Skeletal muscle tissue (tissue), 5 donors: ENCODE measurements around the gene UAP1. TPM values are rescaled to one million over a fixed set of nuclear protein-coding genes. Genes with fewer than 3 reads are reported as not detected.

ENCODE experiments used
- H3K27ac ChIP-seq: one replicate; pipeline ENCODE4 v1.7.0; 2013; ENCODE audit warnings: mild to moderate bottlenecking, low read depth, low read length, inconsistent platforms
- H3K27me3 ChIP-seq, 3 donors: one replicate each; pipeline ENCODE4 v1.7.0; 2013; ENCODE audit warnings: low read length in 3 of 3; ENCODE audit not compliant: control insufficient read depth in 3 of 3, insufficient read depth in 3 of 3
- H3K36me3 ChIP-seq, 3 donors: one replicate each; pipeline ENCODE4 v1.7.0; 2013; ENCODE audit warnings: low read length in 3 of 3; ENCODE audit not compliant: control insufficient read depth in 3 of 3, insufficient read depth in 3 of 3
- H3K4me1 ChIP-seq, 3 donors: one replicate each; pipeline ENCODE4 v1.7.0; 2013; ENCODE audit warnings: low read length in 3 of 3, mild to moderate bottlenecking in 3 of 3; ENCODE audit not compliant: control insufficient read depth in 3 of 3, insufficient read depth in 3 of 3
- H3K4me3 ChIP-seq, 3 donors: one replicate each; pipeline ENCODE4 v1.7.0; 2013; ENCODE audit warnings: low read length in 3 of 3
- H3K9ac ChIP-seq, 3 donors: one replicate each; pipeline ENCODE4 v1.7.0; 2013; ENCODE audit warnings: low read length in 3 of 3, mild to moderate bottlenecking in 3 of 3, moderate library complexity in 2 of 3, low read depth in 1 of 3
- H3K9me3 ChIP-seq, 3 donors: one replicate each; pipeline ENCODE4 v1.7.0; 2013; ENCODE audit warnings: low read length in 3 of 3; ENCODE audit not compliant: control insufficient read depth in 3 of 3
- small RNA-seq: library from RNA; depleted of rRNA; stranded (forward); fragments of <200 nt; gene quantifications from one replicate; pipeline ENCODE3, GENCODE V24; 2014
- total RNA-seq: library from RNA; depleted of rRNA; stranded (reverse); fragments of >200 nt; gene quantifications from one replicate; pipeline ENCODE4 v1.2.3, GENCODE V29; 2014
- donor health status: Osteomylitis.

UAP1 gene
- total RNA-seq, 1 donor from 2014 or later = 43.8 TPM

DNA sequence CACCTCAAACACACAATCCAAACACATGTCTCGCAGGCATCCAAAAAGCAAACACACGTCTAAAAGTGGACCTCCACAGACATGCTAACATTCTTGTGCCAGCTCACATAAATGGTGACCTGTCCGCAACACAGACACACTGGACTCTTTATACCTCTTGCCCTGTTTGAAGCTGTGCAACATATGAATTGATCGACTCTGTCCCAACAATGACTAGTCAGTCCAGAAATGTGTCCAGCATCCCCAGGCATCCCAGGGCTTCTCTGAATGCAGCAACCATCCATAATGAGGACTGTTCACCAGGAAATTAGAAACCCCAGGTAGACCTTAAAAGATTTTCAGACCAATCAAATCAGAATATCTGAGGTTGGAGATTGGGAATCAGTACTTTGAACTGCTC is 73.9 kb downstream of the UAP1 start:
- H3K4me1 ChIP-seq = peaks cover 0 to 10% (median 6%) of the 10 kb centered on the region in 3 donors
- H3K9ac ChIP-seq = no peak overlapping the region
- no peak overlapping the region for H3K4me3 ChIP-seq
- H3K36me3 ChIP-seq = no peaks in the 10 kb centered on the region
- no peaks in the 10 kb centered on the region for H3K27me3 ChIP-seq
- H3K27ac ChIP-seq = no peak overlapping the region
- no peaks in the 10 kb centered on the region for H3K9me3 ChIP-seq

DNA sequence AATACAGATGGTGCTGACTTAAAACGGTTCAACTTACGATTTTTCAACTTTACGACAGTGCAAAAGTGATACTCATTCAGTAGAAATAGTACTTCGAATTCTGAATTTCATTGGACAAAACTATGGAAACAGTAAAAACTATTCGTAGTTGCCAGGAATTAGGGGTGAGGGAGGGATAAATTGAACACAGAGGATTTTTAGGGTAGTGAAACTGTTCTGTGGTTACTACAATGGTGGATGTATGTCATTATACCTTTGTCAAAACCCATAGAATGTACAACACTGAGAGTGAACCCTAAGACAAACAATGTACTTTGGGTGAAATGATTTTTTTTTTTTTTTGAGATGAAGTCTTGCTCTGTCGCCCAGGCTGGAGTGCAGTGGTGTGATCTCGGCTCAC is 78.2 kb downstream of the UAP1 start:
- Histone ChIP-seq H3K27me3 (no peaks in the 10 kb centered on the region), H3K36me3 (no peaks in the 10 kb centered on the region), H3K9me3 (no peaks in the 10 kb centered on the region), H3K4me3 (no peak overlapping the region), H3K4me1 (peaks cover 0 to 2% (median 2%) of the 10 kb centered on the region in 3 donors), H3K27ac (no peak overlapping the region), H3K9ac (no peak overlapping the region)

DNA sequence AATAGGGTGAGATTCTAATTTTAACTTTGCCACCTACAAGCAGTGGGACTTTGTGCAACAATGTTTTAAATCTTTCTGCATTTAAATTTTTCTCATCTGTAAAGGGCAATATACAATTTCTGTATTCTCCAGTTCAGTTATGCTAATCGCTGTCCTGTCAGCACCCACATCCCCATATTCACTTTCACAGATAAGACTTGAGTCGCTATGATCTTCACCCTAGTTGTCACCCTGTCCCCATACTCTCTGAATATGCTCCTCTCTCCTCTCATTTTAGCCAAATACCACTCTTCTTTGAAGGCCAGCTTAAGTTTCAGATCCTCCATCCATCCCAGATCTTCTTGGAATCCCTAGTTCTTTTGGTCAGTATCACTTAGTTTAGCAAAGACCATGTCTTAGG is 79.6 kb downstream of the UAP1 start:
- Histone ChIP-seq H3K27me3 (no peaks in the 10 kb centered on the region), H3K4me1 (no peaks in the 10 kb centered on the region), H3K4me3 (no peak overlapping the region), H3K9ac (no peak overlapping the region), H3K27ac (no peak overlapping the region), H3K9me3 (no peaks in the 10 kb centered on the region), H3K36me3 (no peaks in the 10 kb centered on the region)

- H3K9me3 ChIP-seq = no peaks in the 10 kb centered on the region
Measured at GRCh38 chr1:162644986-162645314, 83.4 kb downstream of the UAP1 start.

GRCh38 chr1:162645666-162646065 is 84.1 kb downstream of the UAP1 start:
- H3K27ac ChIP-seq = no peak overlapping the region
- no peaks in the 10 kb centered on the region for H3K27me3 ChIP-seq
- no peak overlapping the region for H3K4me3 ChIP-seq
- no peaks in the 10 kb centered on the region for H3K36me3 ChIP-seq
- peaks cover 0 to 6% (median 0%) of the 10 kb centered on the region in 3 donors for H3K4me1 ChIP-seq
- H3K9ac ChIP-seq = no peak overlapping the region
- no peaks in the 10 kb centered on the region for H3K9me3 ChIP-seq

More at GRCh38 chr1:162644986-162645314, 83.4 kb downstream of the UAP1 start:
- Histone ChIP-seq H3K4me1 (peaks cover 0 to 6% (median 0%) of the 10 kb centered on the region in 3 donors), H3K36me3 (no peaks in the 10 kb centered on the region), H3K9ac (no peak overlapping the region), H3K27ac (no peak overlapping the region), H3K27me3 (no peaks in the 10 kb centered on the region), H3K4me3 (no peak overlapping the region)

DNA sequence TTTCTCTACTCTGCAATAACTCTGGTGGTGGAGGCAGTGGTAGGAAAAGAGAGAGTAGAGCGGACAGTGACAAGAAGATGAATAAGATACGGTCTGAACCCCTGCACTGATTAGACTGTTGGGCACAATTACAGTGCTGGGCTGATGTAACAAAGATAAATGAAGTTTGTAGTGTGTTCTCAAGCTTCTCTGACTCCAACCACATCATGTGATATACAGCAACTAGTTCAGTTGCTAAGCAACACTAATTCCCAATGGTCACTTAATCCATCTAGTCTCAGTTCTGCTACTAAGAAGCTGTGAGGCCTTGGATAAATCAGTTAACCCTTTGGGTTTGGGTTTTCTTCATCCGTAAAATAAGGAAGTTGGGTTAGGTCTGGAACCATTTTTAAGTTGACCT is 88.1 kb downstream of the UAP1 start:
- no peak overlapping the region for H3K4me3 ChIP-seq
- no peak overlapping the region for H3K9ac ChIP-seq
- no peaks in the 10 kb centered on the region for H3K9me3 ChIP-seq
- no peak overlapping the region for H3K27ac ChIP-seq
- H3K36me3 ChIP-seq = no peaks in the 10 kb centered on the region
- no peaks in the 10 kb centered on the region for H3K27me3 ChIP-seq
- H3K4me1 ChIP-seq = peaks cover 0 to 9% (median 0%) of the 10 kb centered on the region in 3 donors

Small RNAs within 50 kb of the gene (small RNA-seq; reads per million reads assigned to genes)
- gene UQCRBP2 = not detected

Other genes starting within 250 kb of the UAP1 start
- not detected for gene SPATA46, start 184.9 kb upstream of the UAP1 start, total RNA-seq
- 0.52 TPM for gene C1orf226, start 180.0 kb upstream of the UAP1 start, total RNA-seq
- gene SH2D1B, start 149.6 kb upstream of the UAP1 start, total RNA-seq = 0.52 TPM
- 36.0 TPM for gene UHMK1, start 63.9 kb upstream of the UAP1 start, total RNA-seq
- gene DDR2, start 70.7 kb downstream of the UAP1 start, total RNA-seq = 40.2 TPM
- 12.0 TPM for gene HSD17B7, start 229.0 kb downstream of the UAP1 start, total RNA-seq